Hematopoietic multipotent progenitor cell treated with erythropoietin and hydrocortisone succinate and interleukin-3 and kit ligand, for 4 days (in vitro differentiated cells): ENCODE data around the gene SLC38A6.
"Not testable (repeated sequence)": the region's sequence is repeated elsewhere in the genome, so short reads cannot be mapped to it uniquely, and the experiment has no call there.

Experiments
- DNase-seq: peaks from one replicate; pipeline ENCODE4 v3.0.0-alpha.2; 2015

SLC38A6 gene

GRCh38 chr14:61063461-61063860 is 82.4 kb downstream of the SLC38A6 start:
- no peak for DNase-seq

GRCh38 chr14:61064210-61064609 is 83.2 kb downstream of the SLC38A6 start:
- DNase-seq = peak; percentile 22

- DNase-seq = no peak
Observed at GRCh38 chr14:61064856-61065255, 83.8 kb downstream of the SLC38A6 start.

GRCh38 chr14:61065656-61066055 is 84.6 kb downstream of the SLC38A6 start:
- no peak for DNase-seq

GRCh38 chr14:61072442-61072841 is 91.4 kb downstream of the SLC38A6 start:
- not testable (repeated sequence) for DNase-seq

GRCh38 chr14:61074852-61075251 is 93.8 kb downstream of the SLC38A6 start:
- DNase-seq = no peak

- no peak for DNase-seq
Observed at GRCh38 chr14:61076556-61076955, 95.5 kb downstream of the SLC38A6 start.

- no peak for DNase-seq
Observed at GRCh38 chr14:61077437-61077836, 96.4 kb downstream of the SLC38A6 start.

GRCh38 chr14:61077951-61078720 is 97.1 kb downstream of the SLC38A6 start:
- DNase-seq = no peak

GRCh38 chr14:61080591-61081010 is 99.6 kb downstream of the SLC38A6 start:
- DNase-seq = no peak

- no peak for DNase-seq
Observed at GRCh38 chr14:61088081-61088480, 107.0 kb downstream of the SLC38A6 start.

GRCh38 chr14:61089126-61089750 is 108.2 kb downstream of the SLC38A6 start:
- DNase-seq = no peak

GRCh38 chr14:61090432-61091216 is 109.6 kb downstream of the SLC38A6 start:
- no peak for DNase-seq

- DNase-seq = no peak
Observed at GRCh38 chr14:61091657-61092273, 110.7 kb downstream of the SLC38A6 start.

GRCh38 chr14:61098096-61098495 is 117.1 kb downstream of the SLC38A6 start:
- not testable (repeated sequence) for DNase-seq

- DNase-seq = no peak
Observed at GRCh38 chr14:61098721-61099120, 117.7 kb downstream of the SLC38A6 start.

- no peak for DNase-seq
Observed at GRCh38 chr14:61099216-61099835, 118.3 kb downstream of the SLC38A6 start.

GRCh38 chr14:61101803-61102548 is 120.9 kb downstream of the SLC38A6 start:
- peak; percentile 56 for DNase-seq
